Hepatocyte (in vitro differentiated cells): Measurements from ENCODE around the gene AUTS2.

Experiments used
- EZH2 ChIP-seq: fragments of 200-600 bp; sonication (generic); IDR thresholded peaks from 2 replicates; pipeline ENCODE4 v1.6.1; 2016; ENCODE audit warnings: antibody characterized with exemption, mild to moderate bottlenecking, borderline replicate concordance
- EZH2phosphoT487 ChIP-seq: fragments of 200-600 bp; sonication (generic); IDR thresholded peaks from one replicate; pipeline ENCODE4 v1.6.1; 2018; ENCODE audit warnings: antibody characterized with exemption, mild to moderate bottlenecking, low read depth, moderate library complexity; ENCODE audit not compliant: unreplicated experiment, severe bottlenecking
- TF ChIP-seq, protein P1 (sequence below): fragments of 200-600 bp; sonication (generic); IDR thresholded peaks from 2 replicates; pipeline ENCODE4 v1.5.1; 2016; ENCODE audit warnings: antibody characterized with exemption, mild to moderate bottlenecking; ENCODE audit not compliant: poor library complexity

GRCh38 chr7:69659983-69660382 lies 61.7 kb downstream of the AUTS2 start:
- TF ChIP-seq, protein P1, sequence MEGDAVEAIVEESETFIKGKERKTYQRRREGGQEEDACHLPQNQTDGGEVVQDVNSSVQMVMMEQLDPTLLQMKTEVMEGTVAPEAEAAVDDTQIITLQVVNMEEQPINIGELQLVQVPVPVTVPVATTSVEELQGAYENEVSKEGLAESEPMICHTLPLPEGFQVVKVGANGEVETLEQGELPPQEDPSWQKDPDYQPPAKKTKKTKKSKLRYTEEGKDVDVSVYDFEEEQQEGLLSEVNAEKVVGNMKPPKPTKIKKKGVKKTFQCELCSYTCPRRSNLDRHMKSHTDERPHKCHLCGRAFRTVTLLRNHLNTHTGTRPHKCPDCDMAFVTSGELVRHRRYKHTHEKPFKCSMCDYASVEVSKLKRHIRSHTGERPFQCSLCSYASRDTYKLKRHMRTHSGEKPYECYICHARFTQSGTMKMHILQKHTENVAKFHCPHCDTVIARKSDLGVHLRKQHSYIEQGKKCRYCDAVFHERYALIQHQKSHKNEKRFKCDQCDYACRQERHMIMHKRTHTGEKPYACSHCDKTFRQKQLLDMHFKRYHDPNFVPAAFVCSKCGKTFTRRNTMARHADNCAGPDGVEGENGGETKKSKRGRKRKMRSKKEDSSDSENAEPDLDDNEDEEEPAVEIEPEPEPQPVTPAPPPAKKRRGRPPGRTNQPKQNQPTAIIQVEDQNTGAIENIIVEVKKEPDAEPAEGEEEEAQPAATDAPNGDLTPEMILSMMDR: no peak
- TF ChIP-seq EZH2phosphoT487: no peak
- no peak for TF ChIP-seq EZH2
